Measurements from ENCODE around the gene PTPN3. TPM values are rescaled to one million over a fixed set of nuclear protein-coding genes. Genes with fewer than 3 reads are reported as not detected.
A peak's percentile ranks its signal among the peaks of the same experiment; 100 is the strongest.

The PTPN3 gene
- polyA plus RNA-seq, 4 donors = 15.3 to 43.5 (median 34.0) TPM

DNA sequence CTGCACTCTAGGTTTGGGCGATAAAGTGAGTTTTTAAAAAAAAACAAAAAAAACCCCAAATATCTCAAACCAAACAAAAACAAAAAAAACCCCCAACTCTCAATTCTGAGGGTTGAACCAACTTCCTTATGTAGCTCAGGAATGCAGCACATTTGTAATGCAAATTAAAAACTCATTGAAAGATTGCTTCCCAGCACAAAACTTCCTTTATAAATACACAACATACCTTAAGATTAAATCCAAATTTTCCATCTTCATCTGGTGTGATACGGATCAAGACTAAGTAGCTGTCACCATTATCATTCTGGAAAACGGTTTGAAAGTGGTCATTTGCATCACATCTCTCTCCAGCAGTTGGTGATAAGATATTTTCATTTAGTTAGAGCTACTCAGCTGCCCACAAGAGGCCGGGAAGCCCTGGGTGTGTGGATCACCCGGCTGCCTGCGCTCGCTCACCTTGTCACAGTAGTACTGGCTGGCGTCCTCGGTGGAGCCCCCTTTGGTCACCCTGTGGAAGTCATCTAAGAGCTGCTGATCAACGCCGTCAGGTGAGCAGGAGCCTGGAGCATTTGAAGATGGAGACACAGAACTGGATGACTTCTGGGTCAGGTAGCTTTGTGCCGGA is 88.2 kb downstream of the PTPN3 start:
- no peaks in the 10 kb centered on the region for H3K4me1 ChIP-seq (ENCODE audit: control insufficient read depth in 3 of 3, insufficient read depth in 2 of 3, low read depth in 1 of 3, low read length in 2 of 3)
- peaks cover 4 to 76% (median 19%) of the 10 kb centered on the region in 3 donors for H3K36me3 ChIP-seq (ENCODE audit: control insufficient read depth in 3 of 3, insufficient read depth in 2 of 3, low read depth in 1 of 3, low read length in 3 of 3)
- no peak overlapping the region for H3K4me3 ChIP-seq (ENCODE audit: low read depth in 1 of 3, low read length in 3 of 3)
- DNase-seq (no peak), FAIRE-seq (no peak)
- no peak overlapping the region for H3K27ac ChIP-seq (ENCODE audit: low read depth in 1 of 3, low read length in 2 of 3)
- WGBS, 3 donors = 70 to 84% (median 74%) methylated on average over 12 of the region's 12 CpGs
- H3K9me3 ChIP-seq (ENCODE audit: control insufficient read depth in 2 of 2, insufficient read depth in 1 of 2, low read depth in 1 of 2, low read length in 1 of 2) = no peaks in the 10 kb centered on the region
- no peaks in the 10 kb centered on the region for H3K27me3 ChIP-seq (ENCODE audit: control insufficient read depth in 3 of 3, insufficient read depth in 3 of 3, low read length in 3 of 3)

DNA sequence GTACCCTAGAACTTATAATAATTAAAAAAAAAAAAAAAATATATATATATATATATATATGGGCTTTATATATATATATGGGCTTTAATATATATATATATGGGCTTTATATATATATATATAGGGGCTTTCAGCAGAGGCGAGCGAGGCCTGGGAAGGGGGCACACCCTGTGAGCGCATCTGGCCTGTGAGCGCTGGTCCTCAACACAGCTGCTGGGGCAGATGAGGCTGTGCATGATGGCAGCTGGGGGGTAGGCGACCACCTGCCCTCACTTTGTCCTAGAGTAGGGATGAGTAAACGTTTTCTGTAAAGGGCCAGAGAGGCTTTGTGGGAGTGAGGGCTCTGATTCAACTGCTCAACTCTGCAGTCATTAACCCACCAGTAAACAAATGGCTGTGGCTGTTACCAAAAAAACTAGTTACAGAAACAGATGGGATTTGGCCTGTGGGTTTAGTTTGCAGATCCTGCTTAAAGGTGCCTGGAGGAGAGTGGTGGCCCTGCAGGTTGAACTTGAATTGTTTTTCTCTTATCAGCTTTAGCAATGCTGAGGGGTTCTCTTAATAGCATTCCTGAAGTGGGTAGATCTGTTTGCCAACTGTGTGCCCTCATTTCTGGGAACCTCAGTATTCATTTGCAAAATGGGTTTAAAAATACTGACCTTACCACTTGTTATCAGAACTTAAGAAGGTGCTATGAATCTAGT is 89.2 kb downstream of the PTPN3 start:
- no peaks in the 10 kb centered on the region for H3K4me1 ChIP-seq (ENCODE audit: control insufficient read depth in 3 of 3, insufficient read depth in 2 of 3, low read depth in 1 of 3, low read length in 2 of 3)
- DNase-seq (no peak), FAIRE-seq (no peak)
- H3K27ac ChIP-seq (ENCODE audit: low read depth in 1 of 3, low read length in 2 of 3) = no peak overlapping the region
- no peak overlapping the region for H3K4me3 ChIP-seq (ENCODE audit: low read depth in 1 of 3, low read length in 3 of 3)
- no peaks in the 10 kb centered on the region for H3K9me3 ChIP-seq (ENCODE audit: control insufficient read depth in 2 of 2, insufficient read depth in 1 of 2, low read depth in 1 of 2, low read length in 1 of 2)
- 71 to 85% (median 77%) methylated on average over 6 of the region's 6 CpGs for WGBS, 3 donors
- no peaks in the 10 kb centered on the region for H3K27me3 ChIP-seq (ENCODE audit: control insufficient read depth in 3 of 3, insufficient read depth in 3 of 3, low read length in 3 of 3)
- H3K36me3 ChIP-seq (ENCODE audit: control insufficient read depth in 3 of 3, insufficient read depth in 2 of 3, low read depth in 1 of 3, low read length in 3 of 3) = peaks cover 4 to 78% (median 24%) of the 10 kb centered on the region in 3 donors

DNA sequence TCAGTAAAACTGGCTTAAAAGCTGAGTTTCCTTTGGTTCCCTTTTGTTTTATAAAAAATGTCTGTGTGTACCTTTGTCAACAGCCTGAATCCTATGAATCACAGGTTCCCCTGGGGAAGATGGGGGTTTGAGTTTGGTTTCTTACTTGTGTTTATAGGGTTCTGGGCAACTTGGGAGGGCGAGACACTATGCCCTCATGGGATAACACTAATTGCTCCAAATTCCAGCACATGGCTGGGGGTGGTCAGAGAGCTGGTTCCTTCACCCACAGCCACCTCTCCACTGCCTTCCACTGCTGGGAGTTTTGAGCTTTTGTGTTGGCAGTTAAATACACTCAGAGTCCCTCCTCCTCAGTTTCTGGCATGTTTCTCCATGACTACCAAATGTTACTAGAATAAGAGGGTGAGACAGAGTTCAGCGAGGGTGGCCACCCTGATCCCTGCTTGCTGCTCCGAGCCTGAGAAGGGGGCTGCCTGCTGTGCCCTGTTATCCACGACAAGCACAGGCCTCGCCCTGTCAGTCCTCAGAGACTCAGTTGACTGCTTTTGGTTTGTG is 94.3 kb downstream of the PTPN3 start:
- DNase-seq (no peak), FAIRE-seq (no peak)
- WGBS, 3 donors = 72 to 81% (median 79%) methylated on average over 5 of the region's 5 CpGs
- H3K27ac ChIP-seq (ENCODE audit: low read depth in 1 of 3, low read length in 2 of 3) = no peak overlapping the region
- no peak overlapping the region for H3K4me3 ChIP-seq (ENCODE audit: low read depth in 1 of 3, low read length in 3 of 3)
- H3K36me3 ChIP-seq (ENCODE audit: control insufficient read depth in 3 of 3, insufficient read depth in 2 of 3, low read depth in 1 of 3, low read length in 3 of 3) = peaks cover 4 to 76% (median 19%) of the 10 kb centered on the region in 3 donors
- H3K4me1 ChIP-seq (ENCODE audit: control insufficient read depth in 3 of 3, insufficient read depth in 2 of 3, low read depth in 1 of 3, low read length in 2 of 3) = no peaks in the 10 kb centered on the region
- H3K27me3 ChIP-seq (ENCODE audit: control insufficient read depth in 3 of 3, insufficient read depth in 3 of 3, low read length in 3 of 3) = no peaks in the 10 kb centered on the region
- no peaks in the 10 kb centered on the region for H3K9me3 ChIP-seq (ENCODE audit: control insufficient read depth in 2 of 2, insufficient read depth in 1 of 2, low read depth in 1 of 2, low read length in 1 of 2)

DNA sequence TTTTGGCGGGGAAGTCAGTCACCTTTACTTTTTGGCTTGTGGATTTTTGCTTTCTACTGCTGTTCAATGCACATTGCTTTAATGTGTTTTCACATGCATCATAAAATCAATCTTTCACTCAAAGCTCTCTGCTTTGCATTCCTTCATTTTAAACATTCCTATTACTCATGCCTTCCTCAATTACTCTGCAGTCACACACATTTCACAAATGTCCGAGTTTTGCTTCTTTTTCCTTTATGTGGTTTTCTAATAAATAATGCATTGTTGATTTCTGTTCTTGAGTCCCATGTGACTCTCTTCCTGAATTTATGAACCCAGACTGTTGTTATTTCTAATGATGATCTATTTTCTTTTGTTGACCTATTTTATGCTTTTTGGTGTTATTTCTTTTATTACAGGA is 95.0 kb downstream of the PTPN3 start:
- DNase-seq (no peak), FAIRE-seq (no peak)
- 83 to 90% (median 88%) methylated on average over 2 of the region's 2 CpGs for WGBS, 3 donors

DNA sequence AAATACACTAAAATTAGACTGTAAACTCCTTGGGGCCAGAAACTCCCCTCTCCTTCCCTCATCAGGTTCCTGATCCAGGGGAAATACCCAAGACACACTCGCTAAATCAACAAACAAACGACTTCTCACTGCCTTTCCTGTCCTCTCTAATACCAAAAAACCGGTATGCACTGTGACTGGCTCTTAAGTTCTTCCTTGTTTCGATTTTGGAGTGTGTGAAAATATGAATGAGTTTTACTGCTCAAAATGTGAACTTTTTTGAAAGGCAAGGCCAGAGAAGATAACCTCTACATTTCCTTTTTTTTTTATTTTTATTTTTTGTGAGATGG is 96.2 kb downstream of the PTPN3 start:
- WGBS, 3 donors = 30 to 45% (median 33%) methylated on average over 4 of the region's 4 CpGs
- H3K9me3 ChIP-seq (ENCODE audit: control insufficient read depth in 2 of 2, insufficient read depth in 1 of 2, low read depth in 1 of 2, low read length in 1 of 2) = no peaks in the 10 kb centered on the region
- H3K27ac ChIP-seq (ENCODE audit: low read depth in 1 of 3, low read length in 2 of 3) = no peak overlapping the region
- H3K4me3 ChIP-seq (ENCODE audit: low read depth in 1 of 3, low read length in 3 of 3) = no peak overlapping the region
- H3K27me3 ChIP-seq (ENCODE audit: control insufficient read depth in 3 of 3, insufficient read depth in 3 of 3, low read length in 3 of 3) = peaks cover 0 to 4% (median 0%) of the 10 kb centered on the region in 3 donors
- DNase-seq = no peak
- H3K36me3 ChIP-seq (ENCODE audit: control insufficient read depth in 3 of 3, insufficient read depth in 2 of 3, low read depth in 1 of 3, low read length in 3 of 3) = peaks cover 2 to 75% (median 21%) of the 10 kb centered on the region in 3 donors
- no peaks in the 10 kb centered on the region for H3K4me1 ChIP-seq (ENCODE audit: control insufficient read depth in 3 of 3, insufficient read depth in 2 of 3, low read depth in 1 of 3, low read length in 2 of 3)
- FAIRE-seq = no peak

More for the DNA sequence above, 95.0 kb downstream of the PTPN3 start:
- H3K36me3 ChIP-seq (ENCODE audit: control insufficient read depth in 3 of 3, insufficient read depth in 2 of 3, low read depth in 1 of 3, low read length in 3 of 3) = peaks cover 4 to 77% (median 19%) of the 10 kb centered on the region in 3 donors
- H3K4me1 ChIP-seq (ENCODE audit: control insufficient read depth in 3 of 3, insufficient read depth in 2 of 3, low read depth in 1 of 3, low read length in 2 of 3) = no peaks in the 10 kb centered on the region
- H3K9me3 ChIP-seq (ENCODE audit: control insufficient read depth in 2 of 2, insufficient read depth in 1 of 2, low read depth in 1 of 2, low read length in 1 of 2) = no peaks in the 10 kb centered on the region
- H3K27ac ChIP-seq (ENCODE audit: low read depth in 1 of 3, low read length in 2 of 3) = no peak overlapping the region
- H3K4me3 ChIP-seq (ENCODE audit: low read depth in 1 of 3, low read length in 3 of 3) = no peak overlapping the region
- no peaks in the 10 kb centered on the region for H3K27me3 ChIP-seq (ENCODE audit: control insufficient read depth in 3 of 3, insufficient read depth in 3 of 3, low read length in 3 of 3)

DNA sequence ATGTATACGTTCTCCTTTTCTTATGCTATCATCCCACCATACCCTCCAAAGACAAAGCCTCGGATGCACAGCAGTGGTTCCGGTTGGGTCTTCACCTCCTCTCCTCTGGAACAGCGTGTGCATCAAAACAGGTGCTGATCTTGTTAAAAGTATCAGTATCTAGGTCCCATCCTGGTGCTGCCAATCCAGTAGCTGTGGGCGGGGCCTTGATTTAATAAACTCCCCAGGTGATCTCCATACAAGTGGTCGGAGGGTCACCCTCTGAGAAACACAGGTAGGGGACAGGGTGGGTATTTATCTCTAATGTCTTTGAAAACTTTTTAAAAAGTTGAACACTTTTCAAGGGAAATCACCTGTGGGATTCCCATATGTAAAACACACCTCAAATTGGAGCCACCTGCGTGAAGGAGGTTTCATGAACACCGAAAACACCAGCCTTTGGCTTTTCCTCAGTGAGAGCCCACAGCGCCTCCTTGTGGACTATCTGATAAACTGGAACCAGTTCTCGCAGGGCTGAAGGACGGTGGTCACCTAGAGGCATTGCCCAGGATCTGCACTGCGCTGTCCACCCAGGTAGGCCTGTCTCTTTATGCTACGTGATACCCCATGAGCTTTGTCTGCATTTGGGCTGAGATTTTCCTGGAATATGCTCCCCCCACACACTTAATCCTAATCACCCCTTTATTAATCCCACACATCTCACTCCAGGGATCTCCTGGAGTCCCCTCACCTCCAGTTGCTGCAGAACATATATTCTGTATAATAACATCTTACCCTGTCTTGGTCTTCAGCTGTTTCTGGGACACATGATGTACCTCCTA is 96.7 kb downstream of the PTPN3 start:
- Histone ChIP-seq H3K4me1 (ENCODE audit: control insufficient read depth in 3 of 3, insufficient read depth in 2 of 3, low read depth in 1 of 3, low read length in 2 of 3) (no peaks in the 10 kb centered on the region), H3K9me3 (ENCODE audit: control insufficient read depth in 2 of 2, insufficient read depth in 1 of 2, low read depth in 1 of 2, low read length in 1 of 2) (no peaks in the 10 kb centered on the region), H3K27me3 (ENCODE audit: control insufficient read depth in 3 of 3, insufficient read depth in 3 of 3, low read length in 3 of 3) (peaks cover 0 to 4% (median 0%) of the 10 kb centered on the region in 3 donors), H3K36me3 (ENCODE audit: control insufficient read depth in 3 of 3, insufficient read depth in 2 of 3, low read depth in 1 of 3, low read length in 3 of 3) (peaks cover 2 to 76% (median 24%) of the 10 kb centered on the region in 3 donors), H3K4me3 (ENCODE audit: low read depth in 1 of 3, low read length in 3 of 3) (no peak overlapping the region), H3K27ac (ENCODE audit: low read depth in 1 of 3, low read length in 2 of 3) (no peak overlapping the region)
- 51 to 56% (median 55%) methylated on average over 13 of the region's 13 CpGs for WGBS, 3 donors
- FAIRE-seq (no peak), DNase-seq (peak; percentile 71 to 76)

DNA sequence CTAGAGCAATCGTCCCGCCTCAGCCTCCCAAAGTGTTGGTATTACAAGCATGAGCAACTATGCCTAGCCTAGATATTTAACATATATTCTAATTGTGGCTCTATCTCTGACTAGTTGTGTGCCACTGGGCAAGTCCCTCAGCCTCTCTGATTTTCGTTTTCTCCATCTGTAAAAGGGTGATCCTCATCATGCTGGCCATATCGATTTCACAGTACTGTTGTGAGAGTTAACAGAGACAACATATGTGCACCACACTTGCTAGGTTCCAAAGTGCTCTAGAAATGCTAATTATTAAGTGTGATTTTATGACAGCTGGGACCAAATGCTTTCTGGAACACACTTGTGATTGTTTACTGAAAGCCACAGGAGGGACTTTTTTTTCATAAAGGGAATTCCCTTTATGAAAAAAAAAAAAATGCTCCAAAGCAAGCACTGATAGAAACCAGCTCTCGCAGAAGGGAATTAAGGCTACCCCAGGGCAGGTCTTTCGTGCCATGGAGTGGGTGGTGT is 98.8 kb downstream of the PTPN3 start:
- Histone ChIP-seq H3K4me3 (ENCODE audit: low read depth in 1 of 3, low read length in 3 of 3) (no peak overlapping the region), H3K4me1 (ENCODE audit: control insufficient read depth in 3 of 3, insufficient read depth in 2 of 3, low read depth in 1 of 3, low read length in 2 of 3) (no peaks in the 10 kb centered on the region), H3K27me3 (ENCODE audit: control insufficient read depth in 3 of 3, insufficient read depth in 3 of 3, low read length in 3 of 3) (peaks cover 0 to 4% (median 0%) of the 10 kb centered on the region in 3 donors), H3K27ac (ENCODE audit: low read depth in 1 of 3, low read length in 2 of 3) (no peak overlapping the region), H3K9me3 (ENCODE audit: control insufficient read depth in 2 of 2, insufficient read depth in 1 of 2, low read depth in 1 of 2, low read length in 1 of 2) (no peaks in the 10 kb centered on the region), H3K36me3 (ENCODE audit: control insufficient read depth in 3 of 3, insufficient read depth in 2 of 3, low read depth in 1 of 3, low read length in 3 of 3) (peaks cover 2 to 72% (median 14%) of the 10 kb centered on the region in 3 donors)
- no peak for FAIRE-seq
- 64 to 74% (median 69%) methylated on average over 6 of the region's 6 CpGs for WGBS, 3 donors
- no peak for DNase-seq

DNA sequence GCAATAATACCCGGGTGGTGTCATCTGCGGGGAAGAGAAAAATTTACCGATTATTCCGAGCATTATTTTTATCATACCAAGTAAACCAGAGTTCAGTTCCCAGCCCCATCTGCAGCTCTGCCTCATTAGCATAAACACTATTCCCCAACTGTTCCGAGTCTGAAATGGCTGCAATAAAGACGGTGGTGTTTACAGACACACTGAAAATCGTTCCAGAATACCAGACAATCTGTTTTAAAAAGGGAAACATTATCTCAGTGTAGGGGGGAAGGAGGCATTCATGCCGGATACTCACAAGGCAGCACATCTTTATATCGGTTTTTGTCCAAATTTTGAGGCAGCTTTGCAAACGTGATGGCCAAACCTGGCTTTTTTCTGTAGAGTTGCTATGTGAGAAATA is 106.9 kb downstream of the PTPN3 start:
- Histone ChIP-seq H3K9me3 (ENCODE audit: control insufficient read depth in 2 of 2, insufficient read depth in 1 of 2, low read depth in 1 of 2, low read length in 1 of 2) (no peaks in the 10 kb centered on the region), H3K36me3 (ENCODE audit: control insufficient read depth in 3 of 3, insufficient read depth in 2 of 3, low read depth in 1 of 3, low read length in 3 of 3) (peaks cover 3 to 60% (median 19%) of the 10 kb centered on the region in 3 donors), H3K4me3 (ENCODE audit: low read depth in 1 of 3, low read length in 3 of 3) (no peak overlapping the region), H3K27ac (ENCODE audit: low read depth in 1 of 3, low read length in 2 of 3) (no peak overlapping the region), H3K4me1 (ENCODE audit: control insufficient read depth in 3 of 3, insufficient read depth in 2 of 3, low read depth in 1 of 3, low read length in 2 of 3) (no peaks in the 10 kb centered on the region), H3K27me3 (ENCODE audit: control insufficient read depth in 3 of 3, insufficient read depth in 3 of 3, low read length in 3 of 3) (no peaks in the 10 kb centered on the region)
- FAIRE-seq = no peak
- no peak for DNase-seq
- 70 to 86% (median 83%) methylated on average over 10 of the region's 10 CpGs for WGBS, 3 donors

Measured in small intestine (tissue), 7 donors.